SK-N-SH treated with all-trans-retinoic acid at 6 μM for 48 hours (cell line): ENCODE results near the gene MYL10.

ENCODE experiments used
- ATAC-seq: fragments of 200-7000 bp; cut with Tn5 transposase; 3 replicates; pipeline ENCODE4 v1.9.1; 2020; ENCODE audit warnings: mild to moderate bottlenecking, moderate library complexity
- ARNTL ChIP-seq: fragments of 450-650 bp; formaldehyde crosslinking; IDR thresholded peaks from 2 replicates; pipeline ENCODE4 v1.5.0; 2020; ENCODE audit warnings: low read depth, mild to moderate bottlenecking, moderate library complexity, borderline replicate concordance
- BACH2 ChIP-seq: fragments of 250-450 bp; sonication (Bioruptor Pico); IDR thresholded peaks from 2 replicates; pipeline ENCODE4 v1.9.0; 2021; ENCODE audit warnings: mild to moderate bottlenecking, borderline replicate concordance
- CSDC2 ChIP-seq: fragments of 250-450 bp; sonication (Bioruptor Pico); IDR thresholded peaks from 2 replicates; pipeline ENCODE4 v1.5.0; 2020; ENCODE audit warnings: mild to moderate bottlenecking, moderate library complexity
- ESRRG ChIP-seq: fragments of 250-450 bp; sonication (Bioruptor Pico); IDR thresholded peaks from 2 replicates; pipeline ENCODE4 v1.6.1; 2021; ENCODE audit warnings: mild to moderate bottlenecking
- GLIS3 ChIP-seq: fragments of 250-450 bp; sonication (Bioruptor Pico); IDR thresholded peaks from 2 replicates; pipeline ENCODE4 v1.5.0; 2020; ENCODE audit warnings: mild to moderate bottlenecking, moderate library complexity
- ISL1 ChIP-seq: fragments of 250-450 bp; sonication (Bioruptor Pico); IDR thresholded peaks from 2 replicates; pipeline ENCODE4 v2.1.2; 2022; ENCODE audit warnings: mild to moderate bottlenecking, moderate library complexity
- OSR1 ChIP-seq: fragments of 250-450 bp; sonication (Bioruptor Pico); IDR thresholded peaks from 2 replicates; pipeline ENCODE4 v1.8.0; 2022; ENCODE audit warnings: moderate library complexity, mild to moderate bottlenecking, inconsistent platforms
- PPARA ChIP-seq: fragments of 250-450 bp; sonication (Bioruptor Pico); IDR thresholded peaks from 2 replicates; pipeline ENCODE4 v1.5.0; 2020; ENCODE audit warnings: mild to moderate bottlenecking, borderline replicate concordance
- RARB ChIP-seq: fragments of 250-450 bp; sonication (Bioruptor Pico); IDR thresholded peaks from 2 replicates; pipeline ENCODE4 v1.8.0; 2021; ENCODE audit warnings: mild to moderate bottlenecking, moderate library complexity
- SNAI2 ChIP-seq: fragments of 250-450 bp; sonication (Bioruptor Pico); IDR thresholded peaks from 2 replicates; pipeline ENCODE4 v1.5.0; 2020; ENCODE audit warnings: mild to moderate bottlenecking, moderate library complexity
- TCF4 ChIP-seq: fragments of 250-450 bp; sonication (Bioruptor Pico); IDR thresholded peaks from 2 replicates; pipeline ENCODE4 v1.8.0; 2021; ENCODE audit warnings: mild to moderate bottlenecking, moderate library complexity, borderline replicate concordance
- ZC3H10 ChIP-seq: fragments of 250-450 bp; sonication (Bioruptor Pico); IDR thresholded peaks from 2 replicates; pipeline ENCODE4 v1.5.1; 2021; ENCODE audit warnings: mild to moderate bottlenecking, moderate library complexity
- ZFP3 ChIP-seq: fragments of 250-450 bp; sonication (Bioruptor Pico); IDR thresholded peaks from 2 replicates; pipeline ENCODE4 v1.5.0; 2020; ENCODE audit warnings: mild to moderate bottlenecking, moderate library complexity
- ZFP30 ChIP-seq: fragments of 450-650 bp; formaldehyde crosslinking; IDR thresholded peaks from 2 replicates; pipeline ENCODE4 v1.5.0; 2022; ENCODE audit warnings: mild to moderate bottlenecking, moderate library complexity
- ZNF565 ChIP-seq: fragments of 450-650 bp; formaldehyde crosslinking; conservative IDR thresholded peaks from 2 replicates; pipeline ENCODE4 v1.5.0; 2020; ENCODE audit warnings: low read depth, mild to moderate bottlenecking, moderate library complexity
- ZNF8 ChIP-seq: fragments of 450-650 bp; formaldehyde crosslinking; IDR thresholded peaks from 2 replicates; pipeline ENCODE4 v1.5.0; 2020; ENCODE audit warnings: mild to moderate bottlenecking, moderate library complexity
- TF ChIP-seq, protein P1 (sequence below): fragments of 250-450 bp; sonication (Bioruptor Pico); IDR thresholded peaks from 2 replicates; pipeline ENCODE4 v1.8.0; 2021; ENCODE audit warnings: low read depth, mild to moderate bottlenecking, moderate library complexity, borderline replicate concordance
- TF ChIP-seq, protein P2 (sequence below): fragments of 250-450 bp; sonication (Bioruptor Pico); IDR thresholded peaks from 2 replicates; pipeline ENCODE4 v1.8.0; 2020; ENCODE audit warnings: mild to moderate bottlenecking, moderate library complexity, borderline replicate concordance
- TF ChIP-seq, protein P3 (sequence below): fragments of 250-450 bp; sonication (Bioruptor Pico); IDR thresholded peaks from 2 replicates; pipeline ENCODE4 v1.5.1; 2021; ENCODE audit warnings: mild to moderate bottlenecking, moderate library complexity
- TF ChIP-seq, protein P4 (sequence below): fragments of 250-450 bp; sonication (Bioruptor Pico); IDR thresholded peaks from 2 replicates; pipeline ENCODE4 v1.5.0; 2020; ENCODE audit warnings: mild to moderate bottlenecking, moderate library complexity

MYL10 gene

DNA sequence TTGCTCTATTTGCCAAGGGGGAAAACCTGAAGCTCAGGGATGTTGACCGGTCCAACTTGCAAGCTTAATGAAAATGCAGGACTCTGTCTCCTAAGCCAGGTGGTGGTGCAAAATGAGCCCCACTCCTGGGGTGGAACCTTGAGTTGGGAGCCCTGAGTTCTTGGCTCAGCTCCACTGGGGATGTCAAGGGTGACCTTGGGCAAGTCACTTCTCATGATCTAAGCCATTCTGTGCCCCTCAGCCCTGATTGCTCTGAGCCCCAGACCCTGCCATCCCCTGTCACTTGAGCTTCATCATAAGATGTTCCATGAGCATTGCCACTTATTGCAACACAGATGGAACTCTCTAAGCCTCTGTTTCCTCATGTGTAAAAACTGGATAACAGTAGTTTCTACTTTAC is 33.9 kb downstream of the MYL10 start (continued):
- TF ChIP-seq, protein P1, sequence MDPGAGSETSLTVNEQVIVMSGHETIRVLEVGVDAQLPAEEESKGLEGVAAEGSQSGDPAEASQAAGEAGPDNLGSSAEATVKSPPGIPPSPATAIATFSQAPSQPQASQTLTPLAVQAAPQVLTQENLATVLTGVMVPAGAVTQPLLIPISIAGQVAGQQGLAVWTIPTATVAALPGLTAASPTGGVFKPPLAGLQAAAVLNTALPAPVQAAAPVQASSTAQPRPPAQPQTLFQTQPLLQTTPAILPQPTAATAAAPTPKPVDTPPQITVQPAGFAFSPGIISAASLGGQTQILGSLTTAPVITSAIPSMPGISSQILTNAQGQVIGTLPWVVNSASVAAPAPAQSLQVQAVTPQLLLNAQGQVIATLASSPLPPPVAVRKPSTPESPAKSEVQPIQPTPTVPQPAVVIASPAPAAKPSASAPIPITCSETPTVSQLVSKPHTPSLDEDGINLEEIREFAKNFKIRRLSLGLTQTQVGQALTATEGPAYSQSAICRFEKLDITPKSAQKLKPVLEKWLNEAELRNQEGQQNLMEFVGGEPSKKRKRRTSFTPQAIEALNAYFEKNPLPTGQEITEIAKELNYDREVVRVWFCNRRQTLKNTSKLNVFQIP (CRISPR knock-in tag): no peak

DNA sequence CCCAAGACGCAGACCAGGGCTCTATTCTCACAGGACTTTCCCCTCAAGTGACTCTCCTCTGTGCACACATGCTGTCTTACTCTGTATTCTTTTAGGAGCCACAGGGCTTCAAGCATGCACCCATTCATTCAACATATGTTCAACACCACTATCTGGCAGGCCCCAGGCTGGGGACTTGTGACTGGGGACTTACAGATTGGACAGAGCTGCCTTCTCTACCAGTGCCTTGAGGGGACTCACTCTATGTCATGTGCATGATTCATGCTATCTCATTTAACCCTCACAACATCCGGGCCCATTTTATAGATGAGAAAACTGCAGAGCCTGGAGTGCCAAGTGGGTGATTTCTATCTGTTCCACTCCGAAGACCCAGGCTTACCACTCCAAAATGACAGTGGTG is 34.3 kb downstream of the MYL10 start:
- no peak for TF ChIP-seq PPARA (CRISPR knock-in tag)
- TF ChIP-seq, protein P2, sequence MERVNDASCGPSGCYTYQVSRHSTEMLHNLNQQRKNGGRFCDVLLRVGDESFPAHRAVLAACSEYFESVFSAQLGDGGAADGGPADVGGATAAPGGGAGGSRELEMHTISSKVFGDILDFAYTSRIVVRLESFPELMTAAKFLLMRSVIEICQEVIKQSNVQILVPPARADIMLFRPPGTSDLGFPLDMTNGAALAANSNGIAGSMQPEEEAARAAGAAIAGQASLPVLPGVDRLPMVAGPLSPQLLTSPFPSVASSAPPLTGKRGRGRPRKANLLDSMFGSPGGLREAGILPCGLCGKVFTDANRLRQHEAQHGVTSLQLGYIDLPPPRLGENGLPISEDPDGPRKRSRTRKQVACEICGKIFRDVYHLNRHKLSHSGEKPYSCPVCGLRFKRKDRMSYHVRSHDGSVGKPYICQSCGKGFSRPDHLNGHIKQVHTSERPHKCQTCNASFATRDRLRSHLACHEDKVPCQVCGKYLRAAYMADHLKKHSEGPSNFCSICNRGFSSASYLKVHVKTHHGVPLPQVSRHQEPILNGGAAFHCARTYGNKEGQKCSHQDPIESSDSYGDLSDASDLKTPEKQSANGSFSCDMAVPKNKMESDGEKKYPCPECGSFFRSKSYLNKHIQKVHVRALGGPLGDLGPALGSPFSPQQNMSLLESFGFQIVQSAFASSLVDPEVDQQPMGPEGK (CRISPR knock-in tag): no peak
- TF ChIP-seq ESRRG (CRISPR knock-in tag): no peak
- TF ChIP-seq ZNF565 (CRISPR knock-in tag): no peak
- no peak for TF ChIP-seq ARNTL (CRISPR knock-in tag)
- TF ChIP-seq, all 23 proteins: peak for 0
- ATAC-seq: no peak

DNA sequence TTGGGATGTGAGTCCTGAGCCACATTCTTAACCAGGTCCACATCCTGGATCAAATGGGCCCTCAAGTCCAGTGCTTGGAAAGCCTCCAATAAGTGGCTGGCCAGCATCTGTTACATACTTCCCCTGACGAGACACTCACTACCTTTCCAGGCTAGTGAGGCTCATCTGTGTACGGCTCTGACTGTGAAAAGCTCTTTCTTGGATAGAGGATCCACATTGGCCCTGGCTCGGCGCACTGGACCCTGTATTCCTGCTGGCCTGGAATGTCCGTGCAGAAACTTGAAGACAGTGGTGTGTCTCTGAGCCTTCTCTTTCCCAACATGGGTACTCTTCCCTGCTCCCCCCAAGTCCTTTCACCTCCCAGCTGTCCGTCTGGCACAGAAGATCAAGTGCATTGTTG is 35.5 kb downstream of the MYL10 start:
- TF ChIP-seq OSR1 (CRISPR knock-in tag) (no peak), ZNF8 (no peak), CSDC2 (no peak), RARB (CRISPR knock-in tag) (no peak), ISL1 (no peak), ZFP3 (CRISPR knock-in tag) (no peak), GLIS3 (CRISPR knock-in tag) (no peak), SNAI2 (CRISPR knock-in tag) (no peak), PPARA (CRISPR knock-in tag) (no peak)
- TF ChIP-seq, all 23 proteins: peak for 0

DNA sequence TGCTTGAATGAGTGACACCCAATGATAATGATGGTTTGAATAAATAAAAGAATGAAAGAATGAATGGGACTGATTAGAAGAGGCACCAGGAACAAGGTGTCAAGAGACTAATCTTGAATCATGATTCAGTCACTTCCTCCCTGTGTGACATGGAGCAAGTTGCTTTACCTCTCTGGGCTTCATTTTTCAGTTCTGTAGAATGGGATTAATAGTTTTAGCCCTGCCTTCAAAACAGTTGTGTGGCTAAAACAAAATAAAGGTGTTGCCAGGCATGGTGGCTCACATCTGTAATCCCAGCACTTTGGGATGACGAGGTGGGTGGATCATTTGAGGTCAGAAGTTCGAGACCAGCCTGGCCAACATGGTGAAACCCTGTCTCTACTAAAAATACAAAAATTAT is 37.6 kb downstream of the MYL10 start:
- TF ChIP-seq ZNF8: no peak
- TF ChIP-seq, protein P3, sequence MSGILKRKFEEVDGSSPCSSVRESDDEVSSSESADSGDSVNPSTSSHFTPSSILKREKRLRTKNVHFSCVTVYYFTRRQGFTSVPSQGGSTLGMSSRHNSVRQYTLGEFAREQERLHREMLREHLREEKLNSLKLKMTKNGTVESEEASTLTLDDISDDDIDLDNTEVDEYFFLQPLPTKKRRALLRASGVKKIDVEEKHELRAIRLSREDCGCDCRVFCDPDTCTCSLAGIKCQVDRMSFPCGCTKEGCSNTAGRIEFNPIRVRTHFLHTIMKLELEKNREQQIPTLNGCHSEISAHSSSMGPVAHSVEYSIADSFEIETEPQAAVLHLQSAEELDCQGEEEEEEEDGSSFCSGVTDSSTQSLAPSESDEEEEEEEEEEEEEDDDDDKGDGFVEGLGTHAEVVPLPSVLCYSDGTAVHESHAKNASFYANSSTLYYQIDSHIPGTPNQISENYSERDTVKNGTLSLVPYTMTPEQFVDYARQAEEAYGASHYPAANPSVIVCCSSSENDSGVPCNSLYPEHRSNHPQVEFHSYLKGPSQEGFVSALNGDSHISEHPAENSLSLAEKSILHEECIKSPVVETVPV: no peak
- TF ChIP-seq TCF4: no peak
- TF ChIP-seq, protein P4, sequence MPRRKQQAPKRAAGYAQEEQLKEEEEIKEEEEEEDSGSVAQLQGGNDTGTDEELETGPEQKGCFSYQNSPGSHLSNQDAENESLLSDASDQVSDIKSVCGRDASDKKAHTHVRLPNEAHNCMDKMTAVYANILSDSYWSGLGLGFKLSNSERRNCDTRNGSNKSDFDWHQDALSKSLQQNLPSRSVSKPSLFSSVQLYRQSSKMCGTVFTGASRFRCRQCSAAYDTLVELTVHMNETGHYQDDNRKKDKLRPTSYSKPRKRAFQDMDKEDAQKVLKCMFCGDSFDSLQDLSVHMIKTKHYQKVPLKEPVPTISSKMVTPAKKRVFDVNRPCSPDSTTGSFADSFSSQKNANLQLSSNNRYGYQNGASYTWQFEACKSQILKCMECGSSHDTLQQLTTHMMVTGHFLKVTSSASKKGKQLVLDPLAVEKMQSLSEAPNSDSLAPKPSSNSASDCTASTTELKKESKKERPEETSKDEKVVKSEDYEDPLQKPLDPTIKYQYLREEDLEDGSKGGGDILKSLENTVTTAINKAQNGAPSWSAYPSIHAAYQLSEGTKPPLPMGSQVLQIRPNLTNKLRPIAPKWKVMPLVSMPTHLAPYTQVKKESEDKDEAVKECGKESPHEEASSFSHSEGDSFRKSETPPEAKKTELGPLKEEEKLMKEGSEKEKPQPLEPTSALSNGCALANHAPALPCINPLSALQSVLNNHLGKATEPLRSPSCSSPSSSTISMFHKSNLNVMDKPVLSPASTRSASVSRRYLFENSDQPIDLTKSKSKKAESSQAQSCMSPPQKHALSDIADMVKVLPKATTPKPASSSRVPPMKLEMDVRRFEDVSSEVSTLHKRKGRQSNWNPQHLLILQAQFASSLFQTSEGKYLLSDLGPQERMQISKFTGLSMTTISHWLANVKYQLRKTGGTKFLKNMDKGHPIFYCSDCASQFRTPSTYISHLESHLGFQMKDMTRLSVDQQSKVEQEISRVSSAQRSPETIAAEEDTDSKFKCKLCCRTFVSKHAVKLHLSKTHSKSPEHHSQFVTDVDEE (CRISPR knock-in tag): no peak
- TF ChIP-seq PPARA (CRISPR knock-in tag): no peak
- no peak for TF ChIP-seq GLIS3 (CRISPR knock-in tag)
- TF ChIP-seq ZFP3 (CRISPR knock-in tag): no peak
- TF ChIP-seq ZNF565 (CRISPR knock-in tag): no peak
- no peak for TF ChIP-seq CSDC2
- no peak for TF ChIP-seq ZFP30 (CRISPR knock-in tag)
- no peak for TF ChIP-seq ZC3H10 (CRISPR knock-in tag)
- TF ChIP-seq ISL1: no peak
- TF ChIP-seq BACH2 (CRISPR knock-in tag): no peak
- TF ChIP-seq ARNTL (CRISPR knock-in tag): no peak
- no peak for ATAC-seq

More for the DNA sequence above, 35.5 kb downstream of the MYL10 start:
- ATAC-seq: no peak
